Activated naive CD4-positive, alpha-beta T cell treated with anti-CD3 and anti-CD28 coated beads for 36 hours (primary cell): ENCODE results near the gene BIRC3. TPM values are rescaled to one million over a fixed set of nuclear protein-coding genes. Genes with fewer than 3 reads are reported as not detected.

Experiments
- CTCF ChIA-PET: fragments of 350-600 bp; sonication (Branson Sonifier 250); formaldehyde crosslinking; loops from one replicate; lab custom pipeline; 2021; ENCODE audit warnings: antibody characterized with exemption; lab: Charles Lee
- DNase-seq: peaks from one replicate; pipeline ENCODE4 v3.0.0-alpha.2; 2020
- H3K27ac Mint-ChIP-seq: one replicate; pipeline ENCODE4 v1.8.0; 2021; ENCODE audit warnings: mild to moderate bottlenecking, mixed read lengths
- H3K27me3 Mint-ChIP-seq: one replicate; pipeline ENCODE4 v1.8.0; 2021; ENCODE audit warnings: low read depth, mixed read lengths
- H3K36me3 Mint-ChIP-seq: one replicate; pipeline ENCODE4 v1.8.0; 2021; ENCODE audit warnings: low read depth, mixed read lengths
- H3K4me1 Mint-ChIP-seq: one replicate; pipeline ENCODE4 v1.8.0; 2021; ENCODE audit warnings: low read depth, mixed read lengths
- H3K4me3 Mint-ChIP-seq: one replicate; pipeline ENCODE4 v1.8.0; 2021; ENCODE audit warnings: mild to moderate bottlenecking, moderate library complexity, mixed read lengths
- H3K9me3 Mint-ChIP-seq: one replicate; pipeline ENCODE4 v1.8.0; 2021; ENCODE audit warnings: mixed read lengths
- intact Hi-C: fragments of 100-400 bp; cut with micrococcal nuclease; formaldehyde crosslinking; loops from one replicate; pipeline ENCODE4 v1.15.1; 2023
- total RNA-seq, 2 experiments: library from RNA; stranded (reverse); gene quantifications; one replicate each; pipeline ENCODE4 v1.2.3, GENCODE V29; 2021

Gene BIRC3
- total RNA-seq, 2 experiments from 2014 or later, result 100 to 105 TPM

GRCh38 chr11:102280245-102280833, 36.9 kb upstream of the BIRC3 start:
- Mint-ChIP-seq H3K9me3 (no peaks in the 10 kb centered on the region), H3K27me3 (peaks cover 6% of the 10 kb centered on the region), H3K36me3 (no peaks in the 10 kb centered on the region), H3K4me1 (peaks cover 7% of the 10 kb centered on the region), H3K4me3 (no peak overlapping the region), H3K27ac (no peak overlapping the region)
- intact Hi-C loops, result loop anchor here (10.0 kb wide), 1 partner anchor 514 kb away; the partner anchor contains the start of gene MMP1
- CTCF ChIA-PET, result interaction anchor here (0.6 to 2.0 kb wide), 6 partner anchors 8 to 333 kb away, joined by 3 to 11 read pairs (median 4); no protein-coding TSS in a partner anchor
- DNase-seq, result no peak

GRCh38 chr11:102283116-102283485, 34.2 kb upstream of the BIRC3 start:
- no peaks in the 10 kb centered on the region for H3K27me3 Mint-ChIP-seq
- H3K4me3 Mint-ChIP-seq, result no peak overlapping the region
- no peak for DNase-seq
- peaks cover 10% of the 10 kb centered on the region for H3K4me1 Mint-ChIP-seq
- H3K9me3 Mint-ChIP-seq, result no peaks in the 10 kb centered on the region
- H3K36me3 Mint-ChIP-seq, result no peaks in the 10 kb centered on the region
- CTCF ChIA-PET, result interaction anchor here (0.7 to 1.9 kb wide), 8 partner anchors 14 to 383 kb away, joined by 3 to 10 read pairs (median 4); no protein-coding TSS in a partner anchor
- intact Hi-C loops, result loop anchor here (10.0 kb wide), 1 partner anchor 512 kb away; the partner anchor contains the start of gene MMP1
- H3K27ac Mint-ChIP-seq, result no peak overlapping the region

- no peaks in the 10 kb centered on the region for H3K27me3 Mint-ChIP-seq
- peaks cover 17% of the 10 kb centered on the region for H3K4me1 Mint-ChIP-seq
- DNase-seq, result no peak
- H3K4me3 Mint-ChIP-seq, result no peak overlapping the region
- H3K27ac Mint-ChIP-seq, result no peak overlapping the region
- H3K9me3 Mint-ChIP-seq, result no peaks in the 10 kb centered on the region
- CTCF ChIA-PET, result interaction anchor here (1.1 to 1.8 kb wide), 3 partner anchors 58 to 382 kb away, joined by 3 to 10 read pairs (median 3); no protein-coding TSS in a partner anchor
- intact Hi-C loops, result loop anchor here (10.0 kb wide), 1 partner anchor 511 kb away; the partner anchor contains the start of gene MMP1
- no peaks in the 10 kb centered on the region for H3K36me3 Mint-ChIP-seq
Measured at GRCh38 chr11:102284008-102284407, 33.3 kb upstream of the BIRC3 start.

- Mint-ChIP-seq H3K36me3 (no peaks in the 10 kb centered on the region), H3K4me3 (no peak overlapping the region), H3K27ac (no peak overlapping the region), H3K27me3 (no peaks in the 10 kb centered on the region), H3K9me3 (no peaks in the 10 kb centered on the region), H3K4me1 (peaks cover 16% of the 10 kb centered on the region)
- intact Hi-C loops, result loop anchor here (10.0 kb wide), 1 partner anchor 509 kb away; the partner anchor contains the start of gene MMP1
- CTCF ChIA-PET, result interaction anchor here (0.7 to 1.0 kb wide), 2 partner anchors 104 to 171 kb away, joined by 3 read pairs; no protein-coding TSS in a partner anchor
- DNase-seq, result no peak
Measured at GRCh38 chr11:102286292-102286691, 31.0 kb upstream of the BIRC3 start.

- intact Hi-C loops, result loop anchor here (1.0 to 10.0 kb wide), 9 partner anchors 30 to 507 kb away; partner anchors contain the start of gene MMP1
- H3K27ac Mint-ChIP-seq, result no peak overlapping the region
- peak; percentile 46 for DNase-seq
- no peaks in the 10 kb centered on the region for H3K27me3 Mint-ChIP-seq
- H3K9me3 Mint-ChIP-seq, result no peaks in the 10 kb centered on the region
- H3K4me1 Mint-ChIP-seq, result peaks cover 16% of the 10 kb centered on the region
- H3K4me3 Mint-ChIP-seq, result peak overlapping the region; percentile 50
- no peaks in the 10 kb centered on the region for H3K36me3 Mint-ChIP-seq
- CTCF ChIA-PET, result interaction anchor here (0.6 to 9.4 kb wide), 32 partner anchors 8 to 848 kb away, joined by 3 to 124 read pairs (median 6); partner anchors contain the start of gene BIRC3
Measured at GRCh38 chr11:102287964-102288724, 29.1 kb upstream of the BIRC3 start.

- Mint-ChIP-seq H3K9me3 (no peaks in the 10 kb centered on the region), H3K36me3 (no peaks in the 10 kb centered on the region), H3K4me3 (no peak overlapping the region), H3K4me1 (peaks cover 16% of the 10 kb centered on the region), H3K27me3 (no peaks in the 10 kb centered on the region), H3K27ac (no peak overlapping the region)
- DNase-seq, result no peak
- CTCF ChIA-PET, result interaction anchor here (0.6 to 9.4 kb wide), 28 partner anchors 9 to 849 kb away, joined by 3 to 124 read pairs (median 6); partner anchors contain the start of gene BIRC3
- intact Hi-C loops, result loop anchor here (1.0 to 10.0 kb wide), 9 partner anchors 30 to 506 kb away; partner anchors contain the start of gene MMP1
Measured at GRCh38 chr11:102288725-102289083, 28.6 kb upstream of the BIRC3 start.

- Mint-ChIP-seq H3K9me3 (no peaks in the 10 kb centered on the region), H3K27me3 (no peaks in the 10 kb centered on the region), H3K36me3 (no peaks in the 10 kb centered on the region), H3K27ac (no peak overlapping the region), H3K4me3 (no peak overlapping the region), H3K4me1 (peaks cover 21% of the 10 kb centered on the region)
- no peak for DNase-seq
- CTCF ChIA-PET, result interaction anchor here (0.7 to 9.4 kb wide), 23 partner anchors 9 to 324 kb away, joined by 3 to 124 read pairs (median 6); partner anchors contain the start of gene BIRC3
- intact Hi-C loops, result loop anchor here (10.0 kb wide), 1 partner anchor 505 kb away; the partner anchor contains the start of gene MMP1
Measured at GRCh38 chr11:102289592-102289991, 27.7 kb upstream of the BIRC3 start.

GRCh38 chr11:102291831-102292230, 25.5 kb upstream of the BIRC3 start:
- Mint-ChIP-seq H3K4me1 (peaks cover 32% of the 10 kb centered on the region), H3K4me3 (no peak overlapping the region), H3K9me3 (no peaks in the 10 kb centered on the region), H3K36me3 (no peaks in the 10 kb centered on the region), H3K27me3 (no peaks in the 10 kb centered on the region), H3K27ac (no peak overlapping the region)
- DNase-seq, result no peak
- CTCF ChIA-PET, result interaction anchor here (0.6 to 9.4 kb wide), 9 partner anchors 14 to 226 kb away, joined by 3 to 124 read pairs (median 5); partner anchors contain the start of gene BIRC3
- intact Hi-C loops, result loop anchor here (5.0 kb wide), 1 partner anchor 305 kb away; no protein-coding TSS in a partner anchor

- CTCF ChIA-PET, result interaction anchor here (0.6 to 10.3 kb wide), 15 partner anchors 11 to 373 kb away, joined by 3 to 180 read pairs (median 9); partner anchors contain the start of gene BIRC3
Measured at GRCh38 chr11:102292933-102293332, 24.4 kb upstream of the BIRC3 start.

GRCh38 chr11:102293873-102294601, 23.2 kb upstream of the BIRC3 start:
- H3K27ac Mint-ChIP-seq, result peak overlapping the region; percentile 85
- H3K9me3 Mint-ChIP-seq, result peaks cover 4% of the 10 kb centered on the region
- H3K36me3 Mint-ChIP-seq, result no peaks in the 10 kb centered on the region
- peaks cover 21% of the 10 kb centered on the region for H3K4me1 Mint-ChIP-seq
- intact Hi-C loops, result loop anchor here (1.0 to 5.0 kb wide), 8 partner anchors 12 to 303 kb away; partner anchors contain the start of gene BIRC3
- DNase-seq, result peak; percentile 35
- H3K4me3 Mint-ChIP-seq, result peak overlapping the region; percentile 74
- H3K27me3 Mint-ChIP-seq, result no peaks in the 10 kb centered on the region
- CTCF ChIA-PET, result interaction anchor here (0.6 to 10.3 kb wide), 33 partner anchors 9 to 375 kb away, joined by 3 to 180 read pairs (median 5); partner anchors contain the start of gene BIRC3

More at GRCh38 chr11:102292933-102293332, 24.4 kb upstream of the BIRC3 start:
- Mint-ChIP-seq H3K27ac (no peak overlapping the region), H3K4me3 (no peak overlapping the region), H3K9me3 (no peaks in the 10 kb centered on the region), H3K27me3 (no peaks in the 10 kb centered on the region), H3K4me1 (peaks cover 29% of the 10 kb centered on the region), H3K36me3 (no peaks in the 10 kb centered on the region)
- intact Hi-C loops, result loop anchor here (5.0 kb wide), 1 partner anchor 304 kb away; no protein-coding TSS in a partner anchor
- DNase-seq, result no peak

- Mint-ChIP-seq H3K9me3 (peaks cover 4% of the 10 kb centered on the region), H3K36me3 (no peaks in the 10 kb centered on the region), H3K4me1 (peaks cover 20% of the 10 kb centered on the region), H3K27me3 (no peaks in the 10 kb centered on the region), H3K27ac (peak overlapping the region; percentile 52), H3K4me3 (peak overlapping the region; percentile 39)
- no peak for DNase-seq
- CTCF ChIA-PET, result interaction anchor here (0.6 to 10.3 kb wide), 23 partner anchors 9 to 372 kb away, joined by 3 to 180 read pairs (median 7); partner anchors contain the start of gene BIRC3
- intact Hi-C loops, result no loop called here
Measured at GRCh38 chr11:102295045-102295444, 22.2 kb upstream of the BIRC3 start.
